Osteocyte (in vitro differentiated cells): ENCODE results near the gene CLDN1. TPM values are rescaled to one million over a fixed set of nuclear protein-coding genes. Genes with fewer than 3 reads are reported as not detected.

ENCODE experiments used
- DNase-seq: peaks from one replicate; pipeline ENCODE4 v3.0.0; 2021; ENCODE audit warnings: mixed read lengths; ENCODE audit not compliant: unreplicated experiment; ENCODE audit errors: extremely low spot score
- H3K27ac Mint-ChIP-seq: one replicate; pipeline ENCODE4 v1.8.0; 2021; ENCODE audit warnings: mild to moderate bottlenecking, mixed read lengths; ENCODE audit not compliant: unreplicated experiment
- H3K27me3 Mint-ChIP-seq: one replicate; pipeline ENCODE4 v1.8.0; 2021; ENCODE audit warnings: mixed read lengths; ENCODE audit not compliant: unreplicated experiment
- H3K36me3 Mint-ChIP-seq: one replicate; pipeline ENCODE4 v1.8.0; 2021; ENCODE audit warnings: mixed read lengths; ENCODE audit not compliant: unreplicated experiment
- H3K4me1 Mint-ChIP-seq: one replicate; pipeline ENCODE4 v1.8.0; 2021; ENCODE audit warnings: mixed read lengths; ENCODE audit not compliant: unreplicated experiment
- H3K4me3 Mint-ChIP-seq: one replicate; pipeline ENCODE4 v1.8.0; 2021; ENCODE audit warnings: mild to moderate bottlenecking, moderate library complexity, mixed read lengths; ENCODE audit not compliant: unreplicated experiment
- H3K9me3 Mint-ChIP-seq: one replicate; pipeline ENCODE4 v1.8.0; 2021; ENCODE audit warnings: mixed read lengths; ENCODE audit not compliant: unreplicated experiment
- total RNA-seq: library from RNA; stranded (reverse); gene quantifications from 2 replicates; pipeline ENCODE4 v1.2.1, GENCODE V29; 2021
- TF ChIP-seq, protein P1 (sequence below): fragments of 200-600 bp; sonication (generic); IDR thresholded peaks from 2 replicates; pipeline ENCODE4 v1.5.0; 2021; ENCODE audit warnings: antibody characterized with exemption, mild to moderate bottlenecking, moderate library complexity

Gene CLDN1
- total RNA-seq, 1 donor from 2014 or later = 41.4 TPM

DNA sequence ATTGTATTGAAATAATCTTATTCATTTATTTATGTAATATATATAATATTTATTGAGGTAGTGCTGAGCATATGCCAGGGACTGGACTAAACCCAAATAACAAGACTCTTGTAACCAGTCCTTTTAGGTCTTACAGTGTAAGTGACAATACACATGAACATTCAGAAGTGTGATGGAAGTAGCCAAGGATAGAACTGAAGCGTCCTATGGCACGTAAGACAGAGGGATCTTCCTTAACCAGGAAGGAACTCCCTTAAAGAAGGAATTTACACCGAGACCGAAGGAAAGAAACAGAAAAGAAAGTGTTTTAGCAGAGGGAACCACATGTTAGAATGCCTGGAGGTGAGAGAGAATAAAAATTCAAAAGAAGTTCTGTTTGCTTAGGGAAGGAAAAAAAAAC lies 23.6 kb upstream of the CLDN1 start:
- H3K27me3 Mint-ChIP-seq = no peaks in the 10 kb centered on the region
- TF ChIP-seq, protein P1, sequence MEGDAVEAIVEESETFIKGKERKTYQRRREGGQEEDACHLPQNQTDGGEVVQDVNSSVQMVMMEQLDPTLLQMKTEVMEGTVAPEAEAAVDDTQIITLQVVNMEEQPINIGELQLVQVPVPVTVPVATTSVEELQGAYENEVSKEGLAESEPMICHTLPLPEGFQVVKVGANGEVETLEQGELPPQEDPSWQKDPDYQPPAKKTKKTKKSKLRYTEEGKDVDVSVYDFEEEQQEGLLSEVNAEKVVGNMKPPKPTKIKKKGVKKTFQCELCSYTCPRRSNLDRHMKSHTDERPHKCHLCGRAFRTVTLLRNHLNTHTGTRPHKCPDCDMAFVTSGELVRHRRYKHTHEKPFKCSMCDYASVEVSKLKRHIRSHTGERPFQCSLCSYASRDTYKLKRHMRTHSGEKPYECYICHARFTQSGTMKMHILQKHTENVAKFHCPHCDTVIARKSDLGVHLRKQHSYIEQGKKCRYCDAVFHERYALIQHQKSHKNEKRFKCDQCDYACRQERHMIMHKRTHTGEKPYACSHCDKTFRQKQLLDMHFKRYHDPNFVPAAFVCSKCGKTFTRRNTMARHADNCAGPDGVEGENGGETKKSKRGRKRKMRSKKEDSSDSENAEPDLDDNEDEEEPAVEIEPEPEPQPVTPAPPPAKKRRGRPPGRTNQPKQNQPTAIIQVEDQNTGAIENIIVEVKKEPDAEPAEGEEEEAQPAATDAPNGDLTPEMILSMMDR = no peak
- H3K4me1 Mint-ChIP-seq = peaks cover 21% of the 10 kb centered on the region
- H3K27ac Mint-ChIP-seq = peak overlapping the region; percentile 96
- H3K9me3 Mint-ChIP-seq = peaks cover 11% of the 10 kb centered on the region
- H3K4me3 Mint-ChIP-seq = peak overlapping the region; percentile 51
- DNase-seq = no peak
- H3K36me3 Mint-ChIP-seq = no peaks in the 10 kb centered on the region

DNA sequence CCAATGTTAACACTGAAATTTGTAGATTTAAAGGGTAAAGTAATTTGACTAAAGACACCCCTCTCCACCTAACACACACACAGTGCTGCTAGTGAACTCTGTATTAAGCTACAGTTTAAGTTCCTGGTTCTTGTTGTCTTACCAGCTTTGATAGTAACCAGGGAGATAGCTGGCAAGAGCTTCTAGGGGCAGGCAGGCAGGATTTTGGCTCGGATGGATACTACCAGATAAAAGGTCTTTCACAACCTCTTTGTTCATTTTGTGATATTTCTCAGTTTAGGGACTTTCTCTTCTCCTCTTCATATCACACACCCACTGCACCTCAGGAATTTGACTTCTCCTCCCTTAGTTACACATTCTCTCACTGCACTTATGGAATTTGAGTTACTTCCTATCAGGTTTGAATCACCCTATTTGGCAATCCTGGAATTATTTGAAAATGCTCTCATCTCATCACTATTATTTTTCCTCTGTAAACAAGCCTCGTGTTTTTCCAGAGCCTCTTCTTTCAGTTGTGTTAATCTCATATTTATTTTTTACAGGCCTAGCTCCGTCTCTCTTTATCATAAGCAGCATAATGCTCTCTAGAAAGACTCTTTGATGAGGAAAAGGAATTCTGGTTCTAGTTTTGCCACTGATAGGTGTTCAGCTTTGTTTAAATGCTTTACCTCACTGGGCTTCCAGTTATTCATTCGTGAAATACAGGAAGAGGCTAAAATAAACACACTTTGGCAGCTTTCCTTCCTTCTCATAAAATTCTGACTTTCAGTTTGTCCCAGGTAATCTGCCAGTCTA lies 23.0 kb upstream of the CLDN1 start:
- H3K9me3 Mint-ChIP-seq = peaks cover 11% of the 10 kb centered on the region
- no peaks in the 10 kb centered on the region for H3K36me3 Mint-ChIP-seq
- TF ChIP-seq, protein P1 = no peak
- no peaks in the 10 kb centered on the region for H3K27me3 Mint-ChIP-seq
- no peak for DNase-seq
- peak overlapping the region; percentile 27 for H3K4me3 Mint-ChIP-seq
- H3K4me1 Mint-ChIP-seq = peaks cover 24% of the 10 kb centered on the region
- peak overlapping the region; percentile 85 for H3K27ac Mint-ChIP-seq

GRCh38 chr3:190340071-190340470 lies 17.8 kb upstream of the CLDN1 start:
- H3K36me3 Mint-ChIP-seq = no peaks in the 10 kb centered on the region
- H3K27ac Mint-ChIP-seq = no peak overlapping the region
- no peak overlapping the region for H3K4me3 Mint-ChIP-seq
- DNase-seq = no peak
- H3K9me3 Mint-ChIP-seq = peaks cover 11% of the 10 kb centered on the region
- H3K27me3 Mint-ChIP-seq = no peaks in the 10 kb centered on the region
- TF ChIP-seq, protein P1 = no peak
- peaks cover 14% of the 10 kb centered on the region for H3K4me1 Mint-ChIP-seq

- Mint-ChIP-seq H3K27ac (no peak overlapping the region), H3K27me3 (no peaks in the 10 kb centered on the region), H3K4me1 (peaks cover 7% of the 10 kb centered on the region), H3K9me3 (peaks cover 11% of the 10 kb centered on the region), H3K36me3 (no peaks in the 10 kb centered on the region), H3K4me3 (no peak overlapping the region)
- TF ChIP-seq, protein P1 = peak; percentile 22
- no peak for DNase-seq
These were observed 16.9 kb upstream of the CLDN1 start for GRCh38 chr3:190339130-190339529.

- H3K27ac Mint-ChIP-seq = no peak overlapping the region
- H3K4me3 Mint-ChIP-seq = no peak overlapping the region
- DNase-seq = no peak
- no peaks in the 10 kb centered on the region for H3K36me3 Mint-ChIP-seq
- H3K27me3 Mint-ChIP-seq = no peaks in the 10 kb centered on the region
- TF ChIP-seq, protein P1 = no peak
- peaks cover 11% of the 10 kb centered on the region for H3K9me3 Mint-ChIP-seq
- H3K4me1 Mint-ChIP-seq = peaks cover 7% of the 10 kb centered on the region
These were observed 16.5 kb upstream of the CLDN1 start for GRCh38 chr3:190338717-190339116.
